ENCODE data around the gene ARHGAP18. TPM values are rescaled to one million over a fixed set of nuclear protein-coding genes. Genes with fewer than 3 reads are reported as not detected.

ARHGAP18 gene
- total and polyA plus RNA-seq, 2 of the 13 experiments (the other 11 are each of a cell fraction or from before 2014, with no cell fraction given): 58.2 to 115 TPM

GRCh38 chr6:129748212-129748900 lies 38.4 kb upstream of the ARHGAP18 start (continued):
- no peak for TF ChIP-seq HES4 (CRISPR knock-in tag; IDR thresholded peaks at IDR 0.05; ENCODE audit: borderline replicate concordance)
- peak in 1 of 2 experiments; percentile 77; a peak in 1 of 4 replicates for TF ChIP-seq KLF16 (CRISPR knock-in tag; IDR thresholded peaks at IDR 0.05)
- no peak for TF ChIP-seq MEIS2 (CRISPR knock-in tag; IDR thresholded peaks at IDR 0.05)
- TF ChIP-seq, protein P1, sequence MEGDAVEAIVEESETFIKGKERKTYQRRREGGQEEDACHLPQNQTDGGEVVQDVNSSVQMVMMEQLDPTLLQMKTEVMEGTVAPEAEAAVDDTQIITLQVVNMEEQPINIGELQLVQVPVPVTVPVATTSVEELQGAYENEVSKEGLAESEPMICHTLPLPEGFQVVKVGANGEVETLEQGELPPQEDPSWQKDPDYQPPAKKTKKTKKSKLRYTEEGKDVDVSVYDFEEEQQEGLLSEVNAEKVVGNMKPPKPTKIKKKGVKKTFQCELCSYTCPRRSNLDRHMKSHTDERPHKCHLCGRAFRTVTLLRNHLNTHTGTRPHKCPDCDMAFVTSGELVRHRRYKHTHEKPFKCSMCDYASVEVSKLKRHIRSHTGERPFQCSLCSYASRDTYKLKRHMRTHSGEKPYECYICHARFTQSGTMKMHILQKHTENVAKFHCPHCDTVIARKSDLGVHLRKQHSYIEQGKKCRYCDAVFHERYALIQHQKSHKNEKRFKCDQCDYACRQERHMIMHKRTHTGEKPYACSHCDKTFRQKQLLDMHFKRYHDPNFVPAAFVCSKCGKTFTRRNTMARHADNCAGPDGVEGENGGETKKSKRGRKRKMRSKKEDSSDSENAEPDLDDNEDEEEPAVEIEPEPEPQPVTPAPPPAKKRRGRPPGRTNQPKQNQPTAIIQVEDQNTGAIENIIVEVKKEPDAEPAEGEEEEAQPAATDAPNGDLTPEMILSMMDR (CRISPR knock-in tag; IDR thresholded peaks at IDR 0.05): peak; percentile 48
- no peak for TF ChIP-seq MTF1 (CRISPR knock-in tag; IDR thresholded peaks at IDR 0.05)
- no peak for TF ChIP-seq ZNF138 (CRISPR knock-in tag; IDR thresholded peaks at IDR 0.05; ENCODE audit: low read depth)
- TF ChIP-seq ZNF235 (CRISPR knock-in tag; IDR thresholded peaks at IDR 0.05; ENCODE audit: borderline replicate concordance): no peak
- TF ChIP-seq HOXA3 (CRISPR knock-in tag; IDR thresholded peaks at IDR 0.05): no peak
- TF ChIP-seq IKZF5 (CRISPR knock-in tag; IDR thresholded peaks at IDR 0.05): no peak
- TF ChIP-seq, protein P2, sequence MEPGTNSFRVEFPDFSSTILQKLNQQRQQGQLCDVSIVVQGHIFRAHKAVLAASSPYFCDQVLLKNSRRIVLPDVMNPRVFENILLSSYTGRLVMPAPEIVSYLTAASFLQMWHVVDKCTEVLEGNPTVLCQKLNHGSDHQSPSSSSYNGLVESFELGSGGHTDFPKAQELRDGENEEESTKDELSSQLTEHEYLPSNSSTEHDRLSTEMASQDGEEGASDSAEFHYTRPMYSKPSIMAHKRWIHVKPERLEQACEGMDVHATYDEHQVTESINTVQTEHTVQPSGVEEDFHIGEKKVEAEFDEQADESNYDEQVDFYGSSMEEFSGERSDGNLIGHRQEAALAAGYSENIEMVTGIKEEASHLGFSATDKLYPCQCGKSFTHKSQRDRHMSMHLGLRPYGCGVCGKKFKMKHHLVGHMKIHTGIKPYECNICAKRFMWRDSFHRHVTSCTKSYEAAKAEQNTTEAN (CRISPR knock-in tag; conservative IDR thresholded peaks at IDR 0.05): no peak
- no peak for TF ChIP-seq ZNF850 (CRISPR knock-in tag; conservative IDR thresholded peaks at IDR 0.05)
- 0 out of 4 replicates have a peak, but pooled peaks of 1 of the 2 experiments have one; percentile 7 for TF ChIP-seq EP300 (IDR thresholded peaks at IDR 0.05; ENCODE audit: low read depth in 2 of 2, low read length in 2 of 2)
- peak; percentile 39; the same call in 1 of the 2 replicates for TF ChIP-seq EP300 (CRISPR knock-in tag; IDR thresholded peaks at IDR 0.05; ENCODE audit: borderline replicate concordance)
- no peak for TF ChIP-seq ZNF562 (CRISPR knock-in tag; IDR thresholded peaks at IDR 0.05; ENCODE audit: borderline replicate concordance)
- no peak for TF ChIP-seq ZNF879 (CRISPR knock-in tag; IDR thresholded peaks at IDR 0.05)
- TF ChIP-seq ZMYM4 (CRISPR knock-in tag; IDR thresholded peaks at IDR 0.05): no peak
- no peak for TF ChIP-seq PHB2 (IDR thresholded peaks at IDR 0.05; ENCODE audit: partially characterized antibody)
- no peak for TF ChIP-seq ZFP36L2 (CRISPR knock-in tag; IDR thresholded peaks at IDR 0.05)
- TF ChIP-seq, protein P3, sequence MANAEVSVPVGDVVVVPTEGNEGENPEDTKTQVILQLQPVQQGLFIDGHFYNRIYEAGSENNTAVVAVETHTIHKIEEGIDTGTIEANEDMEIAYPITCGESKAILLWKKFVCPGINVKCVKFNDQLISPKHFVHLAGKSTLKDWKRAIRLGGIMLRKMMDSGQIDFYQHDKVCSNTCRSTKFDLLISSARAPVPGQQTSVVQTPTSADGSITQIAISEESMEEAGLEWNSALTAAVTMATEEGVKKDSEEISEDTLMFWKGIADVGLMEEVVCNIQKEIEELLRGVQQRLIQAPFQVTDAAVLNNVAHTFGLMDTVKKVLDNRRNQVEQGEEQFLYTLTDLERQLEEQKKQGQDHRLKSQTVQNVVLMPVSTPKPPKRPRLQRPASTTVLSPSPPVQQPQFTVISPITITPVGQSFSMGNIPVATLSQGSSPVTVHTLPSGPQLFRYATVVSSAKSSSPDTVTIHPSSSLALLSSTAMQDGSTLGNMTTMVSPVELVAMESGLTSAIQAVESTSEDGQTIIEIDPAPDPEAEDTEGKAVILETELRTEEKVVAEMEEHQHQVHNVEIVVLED (CRISPR knock-in tag; IDR thresholded peaks at IDR 0.05; ENCODE audit: borderline replicate concordance): no peak
- TF ChIP-seq ESRRA (CRISPR knock-in tag; IDR thresholded peaks at IDR 0.05; ENCODE audit: low read depth): no peak
- no peak for TF ChIP-seq TP53 (CRISPR knock-in tag; conservative IDR thresholded peaks at IDR 0.05)
- TF ChIP-seq HNRNPK (IDR thresholded peaks at IDR 0.05; ENCODE audit: low read depth, low read length, poor library complexity, severe bottlenecking): no peak
- peak; percentile 71; the same call in 1 of the 2 replicates for TF ChIP-seq CBX5 (CRISPR knock-in tag; IDR thresholded peaks at IDR 0.05; ENCODE audit: borderline replicate concordance)
- no peak for TF ChIP-seq PPARG (CRISPR knock-in tag; conservative IDR thresholded peaks at IDR 0.05)
